GM19025 (cell line): Measurements from ENCODE around the gene CADM4.
"Not testable (repeated sequence)": the region's sequence is repeated elsewhere in the genome, so short reads cannot be mapped to it uniquely, and the experiment has no call there.

Experiments used
- ATAC-seq: cut with Tn5 transposase; IDR thresholded peaks from one replicate; pipeline ENCODE4 v1.9.1; 2021; ENCODE audit warnings: mild to moderate bottlenecking, low read depth, moderate library complexity; ENCODE audit not compliant: unreplicated experiment

Gene CADM4

DNA sequence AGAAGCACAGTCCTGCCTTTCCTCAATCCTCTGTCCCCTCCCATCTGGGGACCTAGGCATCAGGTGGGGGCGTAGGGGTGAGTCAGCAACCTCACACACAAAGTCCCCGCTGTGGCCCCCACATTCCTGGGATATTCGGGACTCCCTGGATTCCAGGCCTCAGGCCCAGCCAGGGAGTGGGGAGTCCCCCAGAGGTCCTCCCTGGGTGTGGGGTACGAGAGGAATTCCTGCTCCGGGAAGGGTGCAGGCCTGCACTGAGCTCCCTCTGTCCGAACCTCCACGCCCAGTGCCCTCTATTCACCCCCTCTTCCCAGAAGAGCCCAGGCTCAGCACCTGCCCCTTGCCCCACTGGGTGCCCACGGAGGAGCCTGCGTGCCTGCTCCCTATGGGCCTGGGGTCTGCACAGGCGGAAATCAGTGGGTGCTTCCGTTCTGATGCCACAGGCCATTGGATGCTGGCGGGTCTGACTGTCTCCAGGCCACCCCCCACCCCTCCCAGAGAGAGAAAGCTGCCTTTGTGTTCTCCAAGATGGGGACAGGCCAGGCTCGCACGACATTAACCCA, 3.4 kb downstream of the CADM4 start:
- no peak for ATAC-seq

DNA sequence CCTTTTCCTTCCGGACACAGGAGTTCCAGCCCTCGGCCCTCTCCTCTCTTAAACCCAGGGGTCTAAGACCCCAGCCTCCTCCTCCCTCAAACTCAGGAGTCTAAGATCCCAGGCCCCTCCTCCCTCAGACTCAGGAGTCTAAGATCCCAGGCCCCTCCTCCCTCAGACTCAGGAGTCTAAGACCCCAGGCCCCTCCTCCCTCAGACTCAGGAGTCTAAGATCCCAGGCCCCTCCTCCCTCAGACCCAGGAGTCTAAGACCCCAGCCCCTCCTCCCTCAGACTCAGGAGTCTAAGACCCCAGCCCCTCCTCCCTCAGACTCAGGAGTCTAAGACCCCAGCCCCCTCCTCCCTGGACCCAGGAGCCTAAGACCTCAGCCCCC, 4.1 kb downstream of the CADM4 start:
- ATAC-seq = not testable (repeated sequence)

DNA sequence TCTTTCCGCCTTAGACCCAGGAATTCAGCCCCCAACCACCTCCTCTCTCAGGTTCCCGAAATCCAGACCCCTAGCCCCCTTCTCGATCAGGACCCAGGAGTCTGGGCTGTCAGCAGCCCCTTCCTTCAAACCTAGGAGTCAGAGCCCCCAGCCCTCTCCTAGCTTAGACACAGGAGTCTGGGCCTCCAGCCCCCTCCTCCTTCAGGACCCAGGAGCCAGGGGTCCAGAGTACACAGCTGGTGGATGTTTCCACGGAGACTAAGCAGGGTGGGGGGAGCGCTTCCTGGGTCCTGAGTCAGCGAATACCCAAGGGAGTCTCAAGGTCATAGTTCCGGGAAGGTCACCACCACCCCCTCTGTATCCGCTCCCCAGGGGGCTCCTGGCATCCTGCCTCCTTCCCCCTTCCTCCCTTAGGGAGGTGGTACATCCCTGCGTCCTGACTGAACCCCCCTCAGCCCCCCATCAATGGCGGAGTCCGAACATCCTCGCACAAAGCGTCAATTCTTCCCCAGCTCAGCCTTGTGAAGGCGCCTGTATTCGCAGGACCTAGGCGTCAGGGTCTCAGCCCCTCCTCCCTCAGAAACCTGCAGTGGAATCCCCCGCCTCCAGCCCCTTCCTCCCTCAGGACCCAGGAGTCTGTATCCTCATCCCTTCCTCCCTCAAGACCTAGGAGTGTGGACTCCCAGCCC, 4.6 kb downstream of the CADM4 start:
- no peak for ATAC-seq

- ATAC-seq = no peak
These were observed 5.2 kb downstream of the CADM4 start for GRCh38 chr19:43634506-43634871.

DNA sequence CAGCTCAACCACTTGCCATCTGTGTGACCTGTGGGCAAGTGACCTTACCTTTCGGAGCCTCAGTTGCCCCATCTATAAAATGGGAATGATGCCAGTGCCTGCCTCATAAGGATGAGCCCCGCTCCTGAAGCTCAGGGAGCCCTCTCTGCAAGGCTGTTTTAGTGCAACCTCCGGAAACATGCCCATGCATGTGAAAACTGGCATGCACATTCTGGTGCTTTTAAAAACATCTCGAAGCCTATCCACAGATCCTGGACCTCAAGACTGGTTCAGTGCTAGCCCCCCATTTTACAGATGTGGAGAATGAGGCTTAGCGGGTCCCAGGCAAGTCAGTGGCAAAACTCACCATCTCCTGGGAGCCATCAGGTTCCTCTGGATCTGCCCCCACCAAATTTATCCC, 5.6 kb downstream of the CADM4 start:
- no peak for ATAC-seq

DNA sequence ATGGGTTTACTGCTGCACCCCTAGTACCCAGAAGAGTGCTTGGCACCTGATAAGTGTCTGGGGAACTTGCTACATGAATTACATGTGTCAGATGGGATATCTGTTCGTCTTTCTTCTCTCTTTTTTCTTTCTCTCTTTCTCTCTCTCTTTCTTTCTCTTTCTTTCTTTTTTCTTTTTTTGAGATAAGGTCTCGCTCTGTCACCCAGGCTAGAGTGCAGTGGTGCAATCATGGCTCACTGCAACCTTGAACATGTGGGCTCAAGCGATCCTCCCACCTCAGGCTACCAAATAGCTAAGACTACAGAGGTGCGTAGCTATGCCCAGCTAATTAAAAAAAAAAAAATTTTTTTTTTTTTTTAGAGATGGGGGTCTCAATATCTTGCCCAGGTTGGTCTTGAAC, 6.1 kb downstream of the CADM4 start:
- ATAC-seq = no peak

GRCh38 chr19:43631491-43631890, 8.2 kb downstream of the CADM4 start:
- ATAC-seq = no peak

DNA sequence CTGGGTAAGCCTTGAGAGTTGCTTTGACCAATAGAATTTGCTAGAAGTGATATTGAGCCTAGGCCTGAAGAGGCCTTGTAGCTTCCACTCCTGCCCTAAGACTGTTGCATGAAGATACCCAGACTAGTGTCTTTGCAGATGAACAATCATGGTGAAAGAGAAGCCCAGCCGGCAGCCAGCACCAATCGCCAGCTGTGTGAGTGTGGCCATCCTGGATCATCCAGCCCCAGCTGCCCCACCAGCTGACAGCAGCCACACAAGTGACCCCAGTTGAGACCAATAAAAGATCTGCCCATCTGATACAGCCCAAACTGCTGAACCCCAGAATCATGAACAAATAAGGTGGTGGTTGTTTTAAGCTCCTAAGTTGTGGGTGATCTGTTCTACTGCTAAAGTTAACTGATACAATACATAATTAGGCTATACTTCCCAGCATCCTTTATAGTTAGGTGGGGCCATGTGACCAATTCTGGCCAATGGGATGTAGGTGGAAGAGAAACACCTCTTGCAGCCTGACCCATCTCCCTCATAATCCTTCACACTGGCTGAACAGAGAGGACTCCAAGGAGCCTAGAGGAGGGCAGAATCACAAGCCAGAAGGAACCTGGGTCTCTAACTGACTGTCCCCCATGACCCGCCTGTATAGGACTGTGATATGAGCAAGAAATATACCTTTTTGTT, 10.9 kb downstream of the CADM4 start:
- no peak for ATAC-seq

- ATAC-seq = no peak
These were observed 12.8 kb downstream of the CADM4 start for GRCh38 chr19:43626838-43627237.

DNA sequence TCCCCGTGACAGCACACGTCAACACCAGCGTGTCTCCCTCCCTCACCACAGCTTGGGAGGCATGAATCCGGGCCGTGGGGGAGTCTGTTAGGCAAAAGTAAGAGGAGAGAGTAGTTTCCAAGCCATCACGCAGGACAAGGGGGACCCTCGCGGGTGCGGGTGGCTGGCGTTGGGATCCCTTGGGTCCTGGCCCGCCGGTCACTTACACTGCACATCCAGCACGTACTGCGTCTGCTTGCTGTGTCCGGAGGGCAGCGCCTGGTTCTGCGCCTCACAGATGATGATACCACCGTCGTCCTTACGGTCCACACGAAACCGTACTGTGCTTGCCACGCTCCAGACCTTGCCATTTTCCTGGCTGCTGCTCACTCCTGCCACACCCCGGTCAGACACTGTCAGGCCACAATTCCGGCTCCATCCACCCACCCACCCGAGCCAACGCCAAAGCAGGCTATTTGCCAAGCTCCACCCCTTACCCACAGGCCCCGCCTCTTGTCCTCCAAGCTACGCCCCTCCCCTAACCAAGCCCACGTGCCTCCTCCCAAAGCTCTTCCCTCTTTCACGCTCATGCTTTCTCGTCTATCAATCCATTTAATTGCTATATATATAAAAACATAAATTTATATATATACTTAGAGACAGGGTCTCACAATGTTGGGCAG, 13.6 kb downstream of the CADM4 start:
- ATAC-seq = no peak

- ATAC-seq = no peak
These were observed 14.7 kb downstream of the CADM4 start for GRCh38 chr19:43624933-43625332.

DNA sequence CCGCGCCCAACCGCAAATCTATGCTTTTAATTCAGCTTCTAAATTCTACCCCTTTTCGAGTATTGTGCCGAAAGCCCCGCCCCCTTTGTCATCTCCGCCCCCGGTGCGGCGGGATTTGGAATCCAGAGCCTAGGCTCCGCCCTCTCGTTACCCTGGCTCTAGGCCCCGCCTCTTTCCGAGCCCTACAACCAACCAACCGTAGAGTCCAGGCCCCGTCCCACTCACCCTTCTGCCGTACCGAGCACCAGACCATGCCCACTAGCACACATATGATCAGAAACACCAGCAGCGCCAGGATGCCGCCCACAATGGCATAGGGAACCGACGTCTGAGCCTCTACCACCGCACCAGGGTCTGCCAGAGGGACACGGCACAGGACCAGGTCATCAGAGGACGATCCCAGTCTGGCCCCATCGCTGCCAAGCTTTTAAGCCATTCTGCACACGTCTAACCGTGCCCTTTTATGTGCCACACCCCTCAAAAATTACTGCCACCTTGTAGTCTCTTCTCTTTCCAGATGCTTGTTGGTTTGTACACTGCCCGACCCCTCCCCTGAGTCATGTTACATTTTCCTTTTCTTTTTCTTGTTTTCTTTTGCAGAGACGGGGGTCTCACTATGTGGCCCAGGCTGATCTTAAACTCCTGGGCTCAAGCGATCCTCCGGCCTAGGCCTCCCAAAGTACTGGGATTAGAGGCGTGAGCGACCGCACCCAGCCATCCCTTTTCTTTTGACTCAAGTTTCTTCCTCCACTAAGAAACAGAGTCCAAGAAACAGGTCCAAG, 15.6 kb downstream of the CADM4 start:
- no peak for ATAC-seq

GRCh38 chr19:43622956-43623355, 16.7 kb downstream of the CADM4 start:
- ATAC-seq = no peak

DNA sequence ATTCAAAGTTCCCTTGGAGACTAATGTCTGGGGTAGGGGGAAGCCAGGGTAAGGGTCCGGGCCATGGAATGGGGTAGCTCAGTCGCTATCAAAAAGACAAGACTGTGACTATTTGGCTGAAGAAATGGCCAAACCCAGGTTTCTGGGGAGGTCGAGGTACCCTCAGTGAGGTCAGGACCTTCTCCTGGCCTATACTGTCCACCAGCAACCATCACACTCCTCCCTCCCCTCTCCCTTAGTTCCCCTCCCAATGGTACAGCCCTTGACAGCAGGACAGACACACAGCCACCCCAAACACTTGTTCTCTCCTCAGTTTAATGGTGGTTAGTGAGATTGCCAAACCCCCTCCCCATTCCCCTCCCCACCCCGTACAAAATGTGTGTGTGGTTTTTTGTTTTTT, 17.6 kb downstream of the CADM4 start:
- ATAC-seq = no peak

DNA sequence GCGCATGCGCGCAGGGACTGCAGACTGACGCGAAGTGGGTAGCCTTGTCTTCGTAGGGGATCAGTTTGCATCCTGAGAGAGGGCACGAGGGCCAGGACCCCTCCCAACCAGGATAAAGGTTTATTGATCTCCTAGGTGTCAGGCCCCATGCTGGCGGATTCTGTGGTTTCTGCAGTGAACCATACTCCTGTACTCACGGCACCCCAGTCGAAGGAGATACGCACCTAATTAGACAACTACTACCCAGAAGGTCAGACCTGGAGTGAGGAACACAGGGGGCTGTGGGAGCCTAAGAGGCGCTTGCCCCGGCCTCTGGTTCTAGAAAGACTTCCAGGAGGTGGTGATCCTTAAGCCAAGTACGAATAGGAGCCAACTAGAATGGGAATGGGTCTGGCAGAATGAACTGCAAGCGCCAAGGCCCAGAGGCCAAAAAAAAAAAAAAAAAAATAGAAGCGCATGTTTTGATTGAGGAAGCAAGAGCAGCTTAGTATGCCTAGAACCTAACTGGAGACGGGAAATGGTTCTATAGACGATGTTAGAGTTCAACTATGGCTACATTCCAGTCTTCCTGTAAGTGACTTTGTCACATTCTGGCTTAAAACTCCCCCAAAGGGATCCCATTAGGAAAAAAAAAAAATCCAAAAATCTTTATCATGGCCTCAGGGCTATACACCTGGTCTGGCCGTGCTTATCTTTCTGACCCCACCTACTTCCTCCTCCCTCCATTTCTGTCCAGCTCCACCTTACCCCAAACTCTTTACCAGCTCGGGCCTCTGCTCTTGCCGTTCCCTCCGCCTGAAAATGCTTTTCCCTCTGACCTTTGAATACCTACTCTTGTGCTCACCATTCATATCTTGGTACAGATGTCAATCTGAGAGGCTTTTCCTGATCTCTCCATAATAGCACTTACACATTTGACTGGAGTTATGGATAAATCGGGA, 19.3 kb downstream of the CADM4 start:
- no peak for ATAC-seq

DNA sequence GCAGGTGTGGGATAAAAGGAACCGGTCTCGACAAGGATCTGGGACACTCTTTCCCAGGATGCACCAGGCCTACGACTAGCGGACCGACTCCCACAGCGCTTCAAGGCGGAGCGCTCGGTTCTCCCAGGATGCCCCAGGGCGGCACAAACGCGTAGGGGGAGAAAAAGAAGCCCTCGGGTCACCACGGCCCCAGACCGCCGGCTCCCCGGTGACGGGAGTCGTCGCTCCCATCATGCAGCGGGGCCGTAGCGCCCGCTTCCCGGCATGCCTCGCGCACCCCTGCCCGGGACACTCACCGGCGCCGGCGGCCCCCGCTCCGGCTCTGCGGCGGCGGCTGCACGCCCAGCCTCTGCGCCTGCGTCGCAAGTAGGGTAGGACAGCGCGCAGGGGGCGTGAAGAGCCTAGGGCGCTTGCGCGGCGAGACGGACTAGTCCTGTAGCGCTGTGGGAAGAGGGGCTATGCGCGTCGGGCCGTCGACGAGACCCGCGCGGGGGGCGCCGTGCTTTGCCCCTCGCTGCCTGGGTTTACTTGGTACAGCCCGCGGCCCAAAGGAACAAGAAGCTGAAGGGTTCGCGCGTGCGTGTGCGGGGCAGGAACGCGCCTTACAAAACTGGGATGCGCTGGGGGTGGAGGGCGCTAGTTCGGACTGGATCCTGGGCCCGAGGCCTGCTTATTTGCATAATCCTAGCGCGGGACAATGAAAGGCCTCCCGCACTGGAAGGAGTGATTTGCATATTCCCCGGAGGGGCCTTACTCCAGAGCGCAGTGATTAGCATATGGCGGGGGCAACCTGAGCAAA, 20.2 kb downstream of the CADM4 start, which contains the start of gene ZNF428:
Gene ZNF428 (minus strand): TSS at position 368 of the 799 bp plus-strand sequence. CDS start 5,325 bp downstream, outside the sequence.
- ATAC-seq = peak; percentile 87

GRCh38 chr19:43618921-43619261, 20.8 kb downstream of the CADM4 start:
- no peak for ATAC-seq

GRCh38 chr19:43616954-43617353, 22.7 kb downstream of the CADM4 start:
- ATAC-seq = no peak

DNA sequence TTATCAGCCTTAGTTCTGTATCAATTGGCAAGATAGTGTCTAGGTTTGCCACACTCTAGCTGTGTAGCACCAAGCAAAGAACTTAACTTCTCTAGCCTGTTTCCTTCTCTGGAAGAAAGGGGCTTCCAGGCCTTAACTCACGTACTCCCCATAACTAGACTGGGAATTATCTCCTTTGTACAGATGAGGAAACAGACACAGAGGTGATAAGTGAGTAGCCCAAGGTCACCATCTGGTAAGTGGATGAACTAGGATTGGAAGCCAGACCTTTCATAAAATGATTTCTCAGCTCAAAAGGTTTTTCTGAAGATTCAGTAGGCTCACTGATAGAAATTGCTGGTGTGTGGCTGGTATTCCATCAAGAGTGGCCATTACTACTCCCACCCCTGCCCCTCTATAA, 23.3 kb downstream of the CADM4 start:
- no peak for ATAC-seq
